H1 (cell line): ENCODE measurements around the gene OLFM2. TPM values are rescaled to one million over a fixed set of nuclear protein-coding genes. Genes with fewer than 3 reads are reported as not detected.

ENCODE experiments used
- BACH1 ChIP-seq: IDR thresholded peaks from 2 replicates; pipeline ENCODE4 v1.6.1; 2012; ENCODE audit warnings: low read length, improper control_type of control experiment
- CHD7 ChIP-seq: fragments of 300-600 bp; sonication (generic); IDR thresholded peaks from 2 replicates; pipeline ENCODE4 v1.7.1; 2012; ENCODE audit warnings: low read length, moderate library complexity, mild to moderate bottlenecking, inconsistent platforms; ENCODE audit not compliant: insufficient replicate concordance
- JUND ChIP-seq: IDR thresholded peaks from 2 replicates; pipeline ENCODE4 v1.6.1; 2011; ENCODE audit warnings: mild to moderate bottlenecking, improper control_type of control experiment, low read length
- RNF2 ChIP-seq: fragments of 200-900, 300-1000 bp; sonication (generic); IDR thresholded peaks from 2 replicates; pipeline ENCODE4 v1.7.1; 2016; ENCODE audit warnings: borderline replicate concordance, low read depth, mild to moderate bottlenecking, antibody characterized with exemption, low read length; ENCODE audit not compliant: poor library complexity, severe bottlenecking; ENCODE audit errors: missing control alignments
- SP1 ChIP-seq: IDR thresholded peaks from 2 replicates; pipeline ENCODE4 v1.6.1; 2011; ENCODE audit warnings: low read depth, low read length
- polyA plus RNA-seq, 7 experiments: library from polyadenylated mRNA; depleted of rRNA in 3 of 7; stranded (reverse) in 5 of 7; unstranded in 2 of 7; fragments of >200 nt in 5 of 7; fragments of 200-250 nt in 2 of 7; gene quantifications; 1 replicate in 5 of 7; 2 replicates in 1 of 7; 4 replicates in 1 of 7; pipeline versions ENCODE4 v1.2.1 to v1.2.3, GENCODE V29; 2011 to 2013; ENCODE audit warnings: missing spikeins in 2 of 7, mixed read lengths in 2 of 7
- total RNA-seq: library from RNA; stranded (reverse); fragmentation: NEBNext Ultra II Directional; extraction: Animal tissue kit (Norgen Biotek cat#: 25700); gene quantifications from 2 replicates; pipeline ENCODE4 v1.2.1, GENCODE V29; 2021

The OLFM2 gene
- total and polyA plus RNA-seq, 2 of the 8 experiments (the other 6 are each of a cell fraction or from before 2014, with no cell fraction given) = 68.2 to 151 TPM

DNA sequence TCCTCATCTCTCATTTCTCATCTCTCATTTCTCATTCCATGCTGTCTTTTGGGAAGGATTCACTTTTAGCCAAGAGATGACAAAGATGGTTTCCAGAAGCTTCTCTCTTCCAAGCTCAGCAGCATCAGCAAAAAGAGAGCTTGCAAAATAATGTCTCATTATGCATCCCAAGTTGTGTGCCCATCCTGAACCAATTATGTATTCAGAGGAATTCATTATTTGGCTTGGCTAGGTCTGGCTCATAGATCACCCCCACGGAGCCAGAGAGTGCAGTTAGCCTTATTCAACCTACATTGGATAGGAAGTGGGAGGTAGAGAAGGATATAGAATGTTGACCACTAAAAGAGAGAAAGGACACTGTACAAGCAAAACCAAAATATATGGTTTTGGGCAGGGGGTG lies 5.4 kb upstream of the OLFM2 start (continued):
- TF ChIP-seq CHD7 (no peak), JUND (no peak), SP1 (no peak), RNF2 (no peak), BACH1 (no peak)
